K562 (cell line): ENCODE results near the gene MAGEC1. TPM values are rescaled to one million over a fixed set of nuclear protein-coding genes. Genes with fewer than 3 reads are reported as not detected.

Source experiments
- DDX20 ChIP-seq: fragments of 450-650 bp; IDR thresholded peaks from 2 replicates; pipeline ENCODE4 v1.6.1; 2016; ENCODE audit warnings: missing genetic modification characterization, low read depth, mild to moderate bottlenecking, missing compliant biosample characterization, moderate library complexity
- DPF2 ChIP-seq: fragments of 450-650 bp; IDR thresholded peaks from 2 replicates; pipeline ENCODE4 v1.6.1; 2016
- ERF ChIP-seq: fragments of 450-650 bp; formaldehyde crosslinking; IDR thresholded peaks from 2 replicates; pipeline ENCODE4 v1.4.0; 2020; ENCODE audit warnings: mild to moderate bottlenecking, mixed read lengths
- GABPA ChIP-seq: fragments of 200-800 bp; sonication (Bioruptor generic); conservative IDR thresholded peaks from 2 replicates; pipeline ENCODE4 v1.6.1; 2016; ENCODE audit warnings: low read depth, missing genetic modification characterization, missing compliant biosample characterization
- HDGF ChIP-seq: fragments of 450-650 bp; IDR thresholded peaks from 2 replicates; pipeline ENCODE4 v1.6.1; 2016
- OTX1 ChIP-seq: fragments of 450-650 bp; formaldehyde crosslinking; IDR thresholded peaks from 2 replicates; pipeline ENCODE4 v1.4.0; 2022; ENCODE audit warnings: mild to moderate bottlenecking
- POLR2B ChIP-seq: fragments of 450-650 bp; IDR thresholded peaks from 2 replicates; pipeline ENCODE4 v1.6.1; 2018; ENCODE audit warnings: low read depth; ENCODE audit not compliant: partially characterized antibody
- PPARD ChIP-seq: fragments of 250-450 bp; sonication (Bioruptor Pico); IDR thresholded peaks from 2 replicates; pipeline ENCODE4 v1.8.0; 2022; ENCODE audit warnings: inconsistent platforms, mild to moderate bottlenecking, moderate library complexity
- RBM17 ChIP-seq: fragments of 200-400 bp; formaldehyde crosslinking; IDR thresholded peaks from 2 replicates; pipeline ENCODE4 v1.6.1; 2017; ENCODE audit warnings: low read depth, mild to moderate bottlenecking, low read length, borderline replicate concordance
- RFX5 ChIP-seq: IDR thresholded peaks from 2 replicates; pipeline ENCODE4 v1.6.1; 2011; ENCODE audit warnings: low read depth, mild to moderate bottlenecking, improper control_type of control experiment, low read length
- SUPT5H ChIP-seq: fragments of 450-650 bp; IDR thresholded peaks from 2 replicates; pipeline ENCODE4 v1.6.1; 2016
- TBP ChIP-seq: optimal IDR thresholded peaks from 2 replicates; pipeline ENCODE3; 2011; ENCODE audit warnings: low read depth, low read length, improper control_type of control experiment
- ZNF444 ChIP-seq: fragments of 250-450 bp; sonication (Bioruptor Pico); IDR thresholded peaks from 2 replicates; pipeline ENCODE4 v1.4.0; 2020; ENCODE audit warnings: mild to moderate bottlenecking, moderate library complexity
- ZNF75A ChIP-seq: fragments of 450-650 bp; formaldehyde crosslinking; IDR thresholded peaks from 2 replicates; pipeline ENCODE4 v1.4.0; 2020; ENCODE audit warnings: mild to moderate bottlenecking
- polyA plus RNA-seq, 8 experiments: library from polyadenylated mRNA; depleted of rRNA in 4 of 8; stranded (reverse) in 5 of 8; unstranded in 3 of 8; fragments of >200 nt; fragmentation: Nextera tagmentation in 2 of 8; fragmentation: Illumina TruSeq in 1 of 8; extraction: Ambion mirVana in 2 of 8; extraction: Trizol in 1 of 8; gene quantifications; 2 replicates each; pipeline versions ENCODE4 v1.2.1 to v1.2.3, GENCODE V29; 2011 to 2014; ENCODE audit warnings: inconsistent platforms in 1 of 8, missing spikeins in 1 of 8
- total RNA-seq, 7 experiments: library from RNA; depleted of rRNA in 6 of 7; stranded (reverse); fragments of >200 nt in 6 of 7; fragmentation: Illumina TruSeq in 2 of 7; extraction: Trizol in 2 of 7; gene quantifications; 2 replicates each; pipeline versions ENCODE4 v1.2.1 to v1.2.3, GENCODE V29; 2011 to 2021; ENCODE audit warnings: low replicate concordance in 1 of 7
- TF ChIP-seq, protein P1 (sequence below): fragments of 250-450 bp; sonication (Bioruptor Pico); IDR thresholded peaks from 2 replicates; pipeline ENCODE4 v1.4.0; 2020; ENCODE audit warnings: mild to moderate bottlenecking
- TF ChIP-seq, protein P2 (sequence below), 3 experiments: fragments of 200-800 bp in 1 of 3; sonication (Bioruptor generic) in 1 of 3; sonication (generic) in 1 of 3; formaldehyde crosslinking in 1 of 3; IDR thresholded peaks; 2 replicates each; pipeline versions ENCODE4 v1.6.1 to v1.8.0; 2016 to 2022; ENCODE audit warnings: mild to moderate bottlenecking in 2 of 3, missing compliant biosample characterization in 2 of 3, missing genetic modification characterization in 2 of 3, missing genetic modification reagents in 1 of 3
- TF ChIP-seq, protein P3 (sequence below): fragments of 450-650 bp; IDR thresholded peaks from 2 replicates; pipeline ENCODE4 v1.6.1; 2017; ENCODE audit warnings: antibody characterized with exemption
- TF ChIP-seq, protein P4 (sequence below): fragments of 200-800 bp; sonication (Bioruptor generic); IDR thresholded peaks from 2 replicates; pipeline ENCODE4 v1.6.1; 2017; ENCODE audit warnings: missing genetic modification characterization, missing compliant biosample characterization

MAGEC1 gene
- total and polyA plus RNA-seq, 9 of the 15 experiments (the other 6 are each of a cell fraction or from before 2014, with no cell fraction given): 5.6 to 56.6 (median 21.4) TPM

DNA sequence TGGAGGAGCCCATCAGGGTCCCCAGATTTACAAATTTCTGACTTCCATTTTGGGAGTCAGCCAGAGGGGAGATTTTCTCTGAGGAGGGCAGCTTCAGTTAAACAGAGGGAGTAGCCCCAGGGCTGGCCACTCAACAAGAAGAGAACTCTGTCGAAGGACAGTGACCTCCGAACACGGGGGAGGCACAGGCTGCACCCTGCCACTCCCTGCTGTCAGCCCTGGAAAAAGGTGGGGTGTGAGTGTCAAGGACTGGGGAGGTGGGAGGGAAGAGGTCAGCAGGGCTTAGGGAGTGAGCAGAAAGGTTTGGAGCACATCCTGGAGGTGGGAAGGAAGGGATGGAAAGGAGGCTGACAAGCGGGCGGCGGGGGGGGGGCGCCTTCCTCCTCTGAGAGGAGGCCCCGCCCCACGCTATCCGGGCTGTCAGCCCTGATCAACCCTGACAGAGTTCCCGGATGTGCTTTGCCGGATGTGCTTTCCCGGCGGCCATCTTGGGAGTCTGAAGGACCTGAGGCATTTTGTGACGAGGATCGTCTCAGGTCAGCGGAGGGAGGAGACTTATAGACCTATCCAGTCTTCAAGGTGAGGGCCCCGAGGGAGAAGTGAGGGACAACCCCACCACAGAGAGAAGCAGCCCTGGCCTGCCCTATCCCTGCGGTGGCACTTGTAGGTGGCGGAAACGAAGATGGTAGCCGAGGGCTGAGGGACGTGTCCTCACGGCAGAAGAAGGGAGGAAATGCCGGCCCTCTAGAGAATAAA is at the start of gene MAGEC1 (continued):
- TF ChIP-seq TBP (peak; percentile 20), DDX20 (tag) (no peak), GABPA (tag) (peak; percentile 87), ERF (CRISPR knock-in tag) (no peak), RFX5 (no peak), POLR2B (peak; percentile 23), PPARD (CRISPR knock-in tag) (no peak), OTX1 (CRISPR knock-in tag) (no peak), SUPT5H (peak; percentile 51), DPF2 (no peak), ZNF444 (CRISPR knock-in tag) (no peak), HDGF (no peak), ZNF75A (CRISPR knock-in tag) (no peak), RBM17 (no peak)
- TF ChIP-seq, protein P1, sequence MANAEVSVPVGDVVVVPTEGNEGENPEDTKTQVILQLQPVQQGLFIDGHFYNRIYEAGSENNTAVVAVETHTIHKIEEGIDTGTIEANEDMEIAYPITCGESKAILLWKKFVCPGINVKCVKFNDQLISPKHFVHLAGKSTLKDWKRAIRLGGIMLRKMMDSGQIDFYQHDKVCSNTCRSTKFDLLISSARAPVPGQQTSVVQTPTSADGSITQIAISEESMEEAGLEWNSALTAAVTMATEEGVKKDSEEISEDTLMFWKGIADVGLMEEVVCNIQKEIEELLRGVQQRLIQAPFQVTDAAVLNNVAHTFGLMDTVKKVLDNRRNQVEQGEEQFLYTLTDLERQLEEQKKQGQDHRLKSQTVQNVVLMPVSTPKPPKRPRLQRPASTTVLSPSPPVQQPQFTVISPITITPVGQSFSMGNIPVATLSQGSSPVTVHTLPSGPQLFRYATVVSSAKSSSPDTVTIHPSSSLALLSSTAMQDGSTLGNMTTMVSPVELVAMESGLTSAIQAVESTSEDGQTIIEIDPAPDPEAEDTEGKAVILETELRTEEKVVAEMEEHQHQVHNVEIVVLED (CRISPR knock-in tag): no peak
- TF ChIP-seq, protein P2, sequence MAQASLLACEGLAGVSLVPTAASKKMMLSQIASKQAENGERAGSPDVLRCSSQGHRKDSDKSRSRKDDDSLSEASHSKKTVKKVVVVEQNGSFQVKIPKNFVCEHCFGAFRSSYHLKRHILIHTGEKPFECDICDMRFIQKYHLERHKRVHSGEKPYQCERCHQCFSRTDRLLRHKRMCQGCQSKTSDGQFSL (CRISPR knock-in tag; IDR thresholded peaks at IDR 0.05): no peak
- TF ChIP-seq, protein P2 (tag; IDR thresholded peaks at IDR 0.05): 0 out of 4 replicates have a peak, but pooled peaks of 1 of the 2 experiments have one; percentile 48
- TF ChIP-seq, protein P3, sequence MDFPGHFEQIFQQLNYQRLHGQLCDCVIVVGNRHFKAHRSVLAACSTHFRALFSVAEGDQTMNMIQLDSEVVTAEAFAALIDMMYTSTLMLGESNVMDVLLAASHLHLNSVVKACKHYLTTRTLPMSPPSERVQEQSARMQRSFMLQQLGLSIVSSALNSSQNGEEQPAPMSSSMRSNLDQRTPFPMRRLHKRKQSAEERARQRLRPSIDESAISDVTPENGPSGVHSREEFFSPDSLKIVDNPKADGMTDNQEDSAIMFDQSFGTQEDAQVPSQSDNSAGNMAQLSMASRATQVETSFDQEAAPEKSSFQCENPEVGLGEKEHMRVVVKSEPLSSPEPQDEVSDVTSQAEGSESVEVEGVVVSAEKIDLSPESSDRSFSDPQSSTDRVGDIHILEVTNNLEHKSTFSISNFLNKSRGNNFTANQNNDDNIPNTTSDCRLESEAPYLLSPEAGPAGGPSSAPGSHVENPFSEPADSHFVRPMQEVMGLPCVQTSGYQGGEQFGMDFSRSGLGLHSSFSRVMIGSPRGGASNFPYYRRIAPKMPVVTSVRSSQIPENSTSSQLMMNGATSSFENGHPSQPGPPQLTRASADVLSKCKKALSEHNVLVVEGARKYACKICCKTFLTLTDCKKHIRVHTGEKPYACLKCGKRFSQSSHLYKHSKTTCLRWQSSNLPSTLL: no peak
- TF ChIP-seq, protein P4, sequence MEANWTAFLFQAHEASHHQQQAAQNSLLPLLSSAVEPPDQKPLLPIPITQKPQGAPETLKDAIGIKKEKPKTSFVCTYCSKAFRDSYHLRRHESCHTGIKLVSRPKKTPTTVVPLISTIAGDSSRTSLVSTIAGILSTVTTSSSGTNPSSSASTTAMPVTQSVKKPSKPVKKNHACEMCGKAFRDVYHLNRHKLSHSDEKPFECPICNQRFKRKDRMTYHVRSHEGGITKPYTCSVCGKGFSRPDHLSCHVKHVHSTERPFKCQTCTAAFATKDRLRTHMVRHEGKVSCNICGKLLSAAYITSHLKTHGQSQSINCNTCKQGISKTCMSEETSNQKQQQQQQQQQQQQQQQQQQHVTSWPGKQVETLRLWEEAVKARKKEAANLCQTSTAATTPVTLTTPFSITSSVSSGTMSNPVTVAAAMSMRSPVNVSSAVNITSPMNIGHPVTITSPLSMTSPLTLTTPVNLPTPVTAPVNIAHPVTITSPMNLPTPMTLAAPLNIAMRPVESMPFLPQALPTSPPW (CRISPR knock-in tag): peak; percentile 92
